ENCODE measurements around the gene DNAJC27.

The DNAJC27 gene

DNA sequence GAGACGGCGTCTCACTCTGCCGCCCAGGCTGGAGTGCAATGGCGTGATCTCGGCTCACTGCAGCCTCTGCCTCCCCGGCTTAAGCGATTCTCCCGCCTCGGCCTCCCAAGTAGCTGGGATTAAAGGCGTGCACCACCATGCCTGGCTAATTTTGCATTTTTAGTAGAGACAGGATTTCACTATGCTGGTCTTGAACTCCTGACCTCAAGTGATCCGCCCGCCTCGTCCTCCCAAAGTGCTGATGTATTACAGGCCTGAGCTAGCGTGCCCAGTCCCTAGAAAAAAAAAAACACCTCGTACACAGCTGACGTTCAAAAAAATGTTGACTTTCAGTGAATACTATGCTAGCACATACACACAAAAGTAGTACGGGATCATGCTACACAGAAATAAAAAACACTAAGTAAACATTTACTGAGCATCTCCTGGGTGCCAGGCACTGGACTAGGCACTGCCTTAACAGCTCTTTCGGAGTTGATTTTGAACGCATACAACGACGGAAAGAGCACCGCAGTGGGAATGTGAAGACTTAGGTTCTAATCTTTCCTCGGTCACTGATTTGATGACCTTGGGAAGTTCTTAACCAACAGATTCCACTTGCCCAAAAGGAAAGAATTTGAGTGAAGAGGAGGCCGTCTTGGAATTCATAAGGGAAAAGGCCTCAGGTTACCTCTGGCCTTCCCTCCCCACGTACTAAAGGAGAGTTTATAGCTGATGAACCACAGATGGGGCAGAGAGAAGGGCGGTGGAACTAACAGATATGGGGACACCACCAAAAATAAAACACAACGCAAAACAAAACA is 1.1 kb downstream of the DNAJC27 start:
- DNase-seq: no peak

DNA sequence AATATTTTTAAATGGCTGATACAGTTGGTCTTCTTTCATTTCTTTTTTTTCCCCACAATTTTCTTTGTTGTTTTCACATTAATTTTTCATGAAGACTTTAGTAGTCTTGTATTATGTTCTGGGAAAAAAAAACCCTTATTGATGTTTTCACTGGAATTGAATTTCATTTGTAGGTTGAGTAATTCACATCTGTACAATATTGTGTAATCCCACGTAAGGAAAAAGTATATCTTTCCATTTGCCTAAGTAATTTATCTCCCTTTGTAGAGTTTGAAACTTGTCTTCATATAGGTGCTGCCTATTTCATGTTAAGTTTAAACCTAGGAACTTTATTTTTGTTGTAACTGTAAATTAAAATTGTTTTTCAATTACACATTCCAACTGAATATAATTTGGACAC is 2.0 kb downstream of the DNAJC27 start:
- no peak for DNase-seq

DNA sequence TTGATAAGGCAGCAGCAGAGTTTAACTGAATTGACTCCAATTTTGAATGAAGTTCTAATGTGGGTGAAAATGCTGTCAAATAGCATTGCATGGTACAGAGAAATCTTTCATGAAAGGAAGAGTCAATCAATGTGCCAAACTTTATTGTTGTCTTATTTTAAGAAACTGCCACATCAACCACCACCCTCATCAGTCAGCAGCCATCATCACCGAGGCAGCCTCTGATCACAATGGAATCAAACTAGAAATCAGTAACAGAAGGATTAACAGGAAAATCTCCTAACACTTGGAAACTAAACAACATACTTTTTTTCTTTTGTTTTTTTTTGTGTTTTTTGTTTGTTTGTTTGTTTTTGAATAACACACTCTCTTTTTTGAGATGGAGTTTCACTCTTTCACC is 9.9 kb downstream of the DNAJC27 start:
- no peak for DNase-seq

DNA sequence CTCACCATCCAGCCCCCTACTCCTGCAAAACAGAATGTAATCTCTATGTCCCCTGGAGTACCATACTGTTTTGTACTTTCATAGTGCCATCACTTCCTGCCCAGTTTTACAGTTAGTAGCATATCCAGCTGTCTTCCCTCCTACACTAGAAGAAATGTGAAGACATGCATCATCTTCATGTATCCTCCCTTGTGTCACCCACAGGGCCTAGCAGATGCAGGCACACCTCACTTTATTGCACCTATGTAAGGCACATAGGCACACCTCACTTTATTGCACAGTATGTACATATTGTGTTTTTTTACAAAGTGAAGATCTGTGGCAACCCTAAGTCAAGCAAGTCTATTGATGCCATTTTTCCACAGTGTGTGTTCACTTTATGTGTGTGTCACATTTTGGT is 12.0 kb downstream of the DNAJC27 start:
- no peak for DNase-seq

DNA sequence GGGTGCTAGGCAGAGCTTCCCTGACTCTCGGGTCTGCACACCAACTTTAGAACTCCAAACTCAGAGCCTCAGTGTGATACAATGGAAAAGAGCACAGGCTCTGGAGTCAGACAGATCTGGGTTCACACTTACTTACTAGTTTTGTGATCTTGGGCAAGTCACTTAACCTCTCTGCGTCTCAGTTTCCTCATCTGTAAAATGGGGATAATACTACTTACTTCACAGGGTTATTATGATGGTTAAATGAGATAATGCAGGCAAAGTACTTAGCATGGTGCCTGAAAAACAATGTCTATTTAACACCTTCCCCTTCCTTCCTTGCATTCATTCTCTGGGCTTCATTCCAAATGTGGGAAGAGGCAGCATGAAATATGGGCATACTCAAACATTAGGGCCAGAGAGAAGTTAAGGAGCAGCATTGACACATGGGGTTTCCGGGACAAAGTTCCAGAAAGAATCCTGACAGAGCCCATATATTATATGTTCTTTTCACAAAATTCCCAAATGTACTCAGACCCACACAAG is 13.3 kb downstream of the DNAJC27 start:
- DNase-seq: no peak

DNA sequence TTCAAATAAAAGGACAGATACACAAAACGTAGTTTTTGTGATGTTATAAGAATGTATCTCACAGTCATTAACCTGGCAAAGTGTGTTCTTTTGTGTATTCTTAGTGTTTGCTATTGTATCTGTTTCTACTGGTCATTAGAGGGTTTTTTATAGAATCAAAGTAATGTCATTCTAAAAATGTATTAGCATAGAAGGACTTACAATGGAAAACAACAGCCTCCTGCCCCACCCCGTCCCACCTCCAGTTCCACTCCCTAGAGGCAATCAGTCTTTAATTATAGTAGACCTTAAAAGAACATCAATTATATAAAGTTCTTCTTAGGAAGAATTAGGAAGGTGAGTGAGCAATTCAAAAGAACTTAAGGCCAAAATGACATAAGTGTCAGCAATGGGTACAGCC is 13.8 kb downstream of the DNAJC27 start:
- DNase-seq: no peak

DNA sequence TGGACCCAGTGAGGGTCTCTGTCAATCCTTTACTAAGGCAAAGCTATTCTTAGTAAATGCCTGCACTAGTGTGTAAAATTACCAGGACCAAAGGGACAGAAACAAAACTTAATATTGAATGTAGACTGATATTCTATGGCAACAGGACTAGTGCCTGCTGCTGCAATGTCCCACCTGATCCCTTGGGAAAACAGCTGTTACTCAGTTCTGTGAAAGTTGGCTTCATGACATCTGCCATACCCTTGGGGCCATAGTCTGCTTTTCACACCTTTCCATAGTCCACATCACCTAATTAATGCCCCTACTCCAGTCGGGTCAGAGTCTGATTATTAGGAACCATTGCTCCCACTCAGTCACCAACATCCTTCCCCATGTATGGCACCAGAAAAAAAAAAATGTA is 14.5 kb downstream of the DNAJC27 start:
- no peak for DNase-seq

DNA sequence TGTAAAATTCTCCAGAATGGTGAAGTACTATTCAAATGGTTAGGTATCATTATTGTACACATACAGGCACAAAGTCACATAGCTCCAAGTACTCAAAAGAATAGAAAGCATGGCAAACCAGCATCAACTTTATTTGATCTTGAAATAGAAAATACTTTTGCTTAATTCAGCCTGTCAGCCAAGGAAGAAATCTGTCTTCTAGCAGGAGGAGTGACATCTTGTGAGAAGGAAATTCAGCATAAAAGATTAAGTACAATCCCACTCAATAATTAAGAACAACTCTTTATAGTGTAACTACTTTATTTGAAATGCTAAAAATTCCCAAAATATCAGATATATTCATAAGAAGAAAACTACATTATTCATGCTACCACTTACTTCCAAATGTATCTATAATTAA is 15.8 kb downstream of the DNAJC27 start:
- DNase-seq: no peak

DNA sequence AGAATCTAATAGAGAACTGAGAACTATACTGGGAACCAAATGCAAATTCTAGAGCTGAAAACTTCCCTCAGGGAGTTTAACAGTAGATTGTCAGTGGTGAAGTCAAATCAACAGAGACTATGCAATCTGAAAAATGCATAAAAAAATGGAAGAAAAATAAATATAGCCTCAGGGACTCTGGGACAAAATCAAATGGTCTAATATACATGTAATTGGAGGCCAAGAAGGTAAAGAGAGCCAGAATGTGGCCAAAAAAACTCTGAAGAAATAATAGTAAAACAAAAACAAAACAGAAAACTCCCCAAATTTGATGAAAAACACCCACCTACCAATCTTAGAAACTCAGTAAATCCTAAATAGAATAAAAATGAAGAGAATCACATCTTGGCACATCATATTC is 16.5 kb downstream of the DNAJC27 start:
- no peak for DNase-seq

DNA sequence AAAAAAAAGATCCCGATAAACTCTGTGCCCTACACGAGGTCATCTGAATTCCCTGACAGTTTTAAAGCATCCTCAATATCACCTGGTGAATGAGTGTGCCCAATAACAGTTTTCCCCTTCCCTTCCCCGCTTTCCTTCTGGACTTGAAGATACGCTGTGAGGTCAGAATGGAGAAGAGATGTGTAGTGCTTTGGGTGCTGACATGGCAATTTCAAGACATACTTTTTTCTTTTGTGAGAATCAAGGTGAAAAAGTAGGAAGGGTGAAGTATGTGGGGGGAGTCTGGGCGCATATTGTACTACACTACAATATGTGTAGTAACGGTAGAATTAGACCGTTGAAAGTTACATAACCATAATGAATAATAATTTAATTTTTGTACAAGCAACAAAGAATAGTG is 21.7 kb downstream of the DNAJC27 start:
- DNase-seq: no peak

DNA sequence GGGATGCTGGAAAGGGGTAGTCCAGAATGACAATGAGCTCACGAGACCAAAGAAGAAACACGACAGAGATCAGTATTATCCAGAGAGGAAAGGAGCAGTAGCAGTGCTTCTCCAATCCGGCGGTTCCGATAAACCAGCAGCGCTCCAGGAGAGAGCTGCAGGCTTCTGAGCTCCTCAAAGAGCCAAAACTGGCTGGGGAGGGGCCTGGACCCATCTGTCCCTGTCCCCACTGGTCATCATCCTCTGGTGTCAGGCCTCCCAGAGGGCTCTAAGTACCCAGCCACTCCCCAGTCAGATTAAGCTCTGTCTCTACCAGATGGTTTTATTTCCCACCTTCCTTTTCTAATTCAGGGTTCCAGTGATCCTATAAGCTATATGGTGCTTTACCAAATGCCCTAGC is 23.2 kb downstream of the DNAJC27 start:
- DNase-seq: no peak

DNA sequence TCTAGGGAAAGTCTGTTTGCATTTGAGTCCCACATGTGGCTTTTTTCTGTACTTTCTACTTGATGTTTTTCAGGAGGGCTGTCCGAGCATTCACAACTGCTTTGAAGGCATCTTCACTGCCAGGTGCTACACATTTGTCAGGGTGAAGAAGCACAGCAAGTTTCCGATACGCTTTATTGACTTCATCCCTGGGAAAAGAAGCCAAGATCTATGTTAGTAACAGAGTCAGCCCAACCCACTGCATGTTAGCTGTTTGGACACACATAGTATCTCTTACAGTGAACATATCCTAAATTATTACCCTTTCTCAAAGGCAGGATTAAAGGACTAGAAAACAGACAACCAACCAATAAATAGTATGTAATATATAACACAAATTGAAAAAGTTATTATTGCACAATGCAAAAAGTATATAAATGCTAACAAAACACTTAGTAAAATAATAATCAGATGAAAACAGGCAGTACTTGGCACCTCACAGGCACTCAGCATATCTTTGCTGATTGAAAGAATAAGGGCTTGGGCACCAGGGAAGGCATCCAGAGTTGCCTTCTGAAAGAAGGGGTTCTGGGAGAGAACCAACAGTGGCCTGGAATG is 24.1 kb downstream of the DNAJC27 start:
- DNase-seq: no peak

DNA sequence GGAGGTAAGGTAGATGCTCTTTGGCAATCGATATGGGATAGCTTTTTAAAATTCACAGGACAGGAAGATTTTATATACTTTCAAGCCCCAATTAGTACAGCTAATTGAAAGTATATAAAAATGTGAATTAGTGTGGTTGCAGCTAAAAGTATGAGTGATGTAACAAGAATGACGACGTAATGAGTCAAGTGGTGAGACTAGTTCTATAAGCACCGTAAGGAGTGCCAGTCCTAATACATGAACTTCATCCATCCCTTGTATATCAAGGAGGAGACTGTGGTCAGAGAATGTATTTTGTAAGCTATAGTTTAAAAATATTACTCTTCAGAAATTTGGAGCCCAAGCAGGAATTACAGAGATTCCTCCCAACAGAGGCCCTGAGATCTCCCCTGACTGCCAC is 25.8 kb downstream of the DNAJC27 start:
- no peak for DNase-seq

DNA sequence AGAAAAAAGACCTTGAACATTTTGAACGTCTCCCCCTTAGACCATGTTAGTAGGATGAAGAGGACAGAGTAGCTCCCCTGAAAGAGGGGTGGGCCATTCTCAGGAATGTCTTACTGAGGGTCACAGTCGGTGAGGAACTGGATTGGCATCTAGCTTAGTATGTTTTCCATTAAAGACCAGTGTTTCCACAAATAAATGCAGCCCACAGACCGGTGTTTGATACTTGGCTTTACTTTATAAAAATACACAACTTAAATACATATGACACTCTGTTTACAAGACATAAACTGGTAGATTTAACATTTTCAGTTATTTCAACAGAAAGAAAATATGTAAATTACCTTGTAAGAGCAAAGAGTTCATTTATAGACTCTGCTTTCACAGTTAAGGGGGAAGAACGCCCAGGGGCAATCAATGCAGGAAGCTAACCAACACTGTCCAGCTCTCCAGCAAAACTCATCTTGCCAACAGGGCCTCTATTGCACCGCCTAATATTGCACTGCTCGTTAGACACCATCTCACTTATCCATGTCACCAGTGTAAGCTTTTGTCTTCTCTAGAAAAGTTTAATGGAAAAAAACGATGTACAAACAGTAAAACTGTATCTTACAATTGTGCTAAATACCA is 28.2 kb downstream of the DNAJC27 start:
- DNase-seq: no peak

DNA sequence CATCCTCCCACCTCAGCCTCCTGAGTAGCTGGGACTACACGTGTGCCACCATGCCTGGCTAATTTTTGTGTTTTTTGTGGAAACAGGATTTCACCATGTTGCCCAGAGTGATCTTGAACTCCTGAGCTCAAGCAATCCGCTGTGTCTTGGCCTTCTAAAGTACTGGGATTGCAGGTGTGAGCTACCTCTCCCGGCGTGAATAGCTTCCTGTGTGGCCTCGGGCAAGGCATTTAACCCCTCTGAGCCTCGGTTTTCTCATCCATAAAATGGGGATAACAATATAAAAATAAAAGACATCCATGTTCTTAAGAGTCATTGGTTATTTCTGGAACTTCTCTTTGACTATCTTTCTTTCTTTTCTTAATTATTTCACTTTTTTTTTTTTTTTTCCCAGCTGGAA is 32.4 kb downstream of the DNAJC27 start:
- DNase-seq: no peak

DNA sequence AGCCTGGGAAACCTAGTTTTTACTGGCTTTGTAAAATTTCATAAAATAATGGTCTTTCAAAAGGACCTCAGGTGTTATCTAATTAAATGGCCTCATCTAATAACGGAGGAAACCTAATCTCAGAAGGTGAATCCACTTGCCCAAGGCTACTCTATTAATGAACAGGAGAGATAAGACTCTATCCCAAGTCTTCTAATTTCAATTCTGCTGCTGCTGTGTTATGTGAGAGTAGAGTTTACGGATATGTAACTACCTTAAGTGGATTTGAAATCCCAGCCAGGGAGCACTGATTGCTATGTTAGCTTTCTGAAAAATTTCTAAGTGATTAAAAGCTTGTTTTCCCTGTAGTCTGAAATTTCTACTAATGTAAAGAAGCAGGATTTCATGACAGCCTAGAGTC is 34.5 kb downstream of the DNAJC27 start:
- no peak for DNase-seq

DNA sequence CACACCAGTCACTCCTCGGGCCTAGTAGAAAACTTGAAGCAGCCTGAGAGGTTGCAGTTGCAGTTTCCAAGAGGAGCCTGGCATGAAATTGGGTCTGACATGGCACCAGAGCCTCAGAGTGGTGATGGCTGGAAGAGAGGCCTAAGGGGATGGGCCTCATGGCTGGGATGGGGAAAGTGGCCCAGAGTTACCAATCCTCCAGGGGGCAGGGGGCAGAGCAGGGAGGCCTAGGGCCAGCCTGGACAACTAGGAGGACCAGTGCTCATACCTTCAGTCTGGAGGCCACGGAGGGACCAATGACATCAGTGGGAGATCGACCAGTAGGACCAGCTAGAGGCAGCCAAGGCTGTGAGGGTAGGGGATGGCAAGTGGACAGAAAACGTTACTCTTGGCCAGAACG is 36.6 kb downstream of the DNAJC27 start:
- DNase-seq: no peak

DNA sequence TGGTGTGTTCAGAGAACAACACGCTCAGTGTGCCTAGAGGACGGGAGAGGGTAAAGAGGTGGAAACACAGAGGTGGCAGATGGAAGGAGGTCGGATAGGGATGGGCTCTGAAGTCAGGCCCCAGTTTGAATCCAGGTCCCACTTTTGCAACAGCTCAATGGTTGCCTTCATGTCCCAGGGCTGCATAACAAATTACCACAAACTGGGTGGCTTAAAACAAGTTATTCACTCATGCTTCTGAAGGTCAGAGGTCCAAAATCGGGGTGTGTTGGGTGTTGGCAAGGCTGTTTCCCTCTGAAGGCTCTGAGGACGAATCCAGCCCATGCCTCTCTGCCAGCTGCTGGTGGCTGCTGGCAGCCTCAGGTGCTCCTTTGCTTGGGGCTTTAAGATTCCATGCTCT is 39.0 kb downstream of the DNAJC27 start:
- DNase-seq: no peak

DNA sequence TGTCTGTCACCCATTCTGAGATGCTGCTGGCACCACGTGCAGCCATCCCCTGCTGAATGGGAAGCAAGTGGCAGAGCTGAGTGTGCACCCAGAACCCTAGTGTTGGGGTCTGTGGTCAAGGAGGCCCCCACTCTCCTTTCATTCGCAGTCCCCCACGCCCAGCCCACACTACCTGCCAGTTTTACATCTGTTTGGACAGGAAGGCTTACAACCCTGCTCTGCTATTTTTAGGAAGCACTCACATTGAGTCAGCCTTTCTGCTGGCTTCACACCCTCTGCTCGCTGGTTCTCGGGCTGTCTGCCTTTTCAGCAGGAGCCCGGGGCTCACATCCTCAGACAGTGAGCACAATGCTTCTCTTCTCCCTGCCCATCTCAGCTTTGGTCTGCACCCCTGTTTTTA is 41.0 kb downstream of the DNAJC27 start:
- DNase-seq: no peak

DNA sequence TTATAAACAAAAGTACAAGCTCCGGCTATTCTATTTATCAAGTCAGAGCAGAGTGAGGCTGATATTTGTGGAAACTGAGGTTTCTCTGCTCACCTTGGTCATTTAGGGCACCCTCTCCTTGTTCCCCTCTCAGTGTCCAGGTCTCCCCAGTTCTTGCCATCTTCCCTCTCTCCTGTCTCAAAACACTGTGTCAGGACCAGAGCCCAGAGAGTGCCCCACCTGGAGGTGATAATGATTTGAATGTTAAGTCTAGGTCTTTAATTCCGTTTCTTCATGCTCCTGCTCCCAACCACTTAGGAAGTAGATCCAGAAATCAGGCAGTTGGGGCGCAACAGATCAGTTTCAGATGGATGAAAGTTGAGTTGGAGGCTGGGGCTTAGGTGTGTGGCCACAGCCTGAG is 42.5 kb downstream of the DNAJC27 start:
- no peak for DNase-seq

DNA sequence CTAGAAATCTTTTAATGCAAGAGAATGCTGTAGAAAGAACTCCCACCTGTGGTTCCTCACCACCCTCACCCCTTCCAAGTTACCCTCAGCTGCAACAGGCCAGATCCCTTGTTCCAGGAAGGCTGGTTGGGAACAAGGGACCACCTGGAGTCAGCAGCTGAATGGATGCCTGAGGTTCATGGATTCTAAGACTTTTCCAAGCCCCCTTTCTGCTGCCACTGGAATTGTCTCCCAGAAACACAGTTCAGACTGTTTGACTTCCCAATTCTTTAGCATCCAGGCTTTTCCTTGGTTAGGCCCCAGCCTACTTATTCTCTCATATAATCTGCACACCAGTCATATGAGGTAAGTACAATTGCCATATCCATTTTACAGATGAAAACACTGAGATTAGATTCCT is 43.7 kb downstream of the DNAJC27 start:
- no peak for DNase-seq

DNA sequence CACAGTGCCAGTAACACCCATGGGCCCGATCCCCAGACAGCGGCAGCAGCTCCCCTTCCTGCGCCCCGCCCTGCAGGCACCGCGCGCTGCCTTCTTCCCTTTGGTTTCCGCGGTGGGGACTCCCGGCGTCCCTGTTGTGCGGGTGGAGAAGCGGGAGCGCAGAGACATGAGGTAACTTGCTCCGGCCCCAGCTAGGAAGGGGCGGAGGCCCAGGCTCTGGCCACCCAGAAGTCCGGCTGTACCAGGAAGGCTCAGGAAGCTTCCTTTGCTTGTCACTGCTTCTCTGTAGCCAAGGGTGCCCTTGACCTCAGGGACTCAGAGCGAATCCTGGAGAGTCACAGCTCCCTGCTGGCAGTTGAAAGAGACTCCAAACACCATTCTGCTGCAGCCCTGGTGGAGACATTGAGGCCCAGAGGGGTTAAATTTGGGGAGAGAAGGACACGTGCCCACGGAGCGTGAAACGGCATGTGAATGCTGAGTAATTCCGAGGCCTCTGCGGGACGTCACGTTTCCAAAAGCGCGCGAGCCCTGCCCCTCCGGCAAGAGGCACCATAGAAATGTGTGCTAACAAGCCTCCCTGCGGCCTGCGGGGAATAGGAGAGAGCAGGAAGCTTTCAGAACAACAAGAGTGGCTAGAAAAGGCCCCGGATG is 45.0 kb downstream of the DNAJC27 start:
- DNase-seq: no peak

DNA sequence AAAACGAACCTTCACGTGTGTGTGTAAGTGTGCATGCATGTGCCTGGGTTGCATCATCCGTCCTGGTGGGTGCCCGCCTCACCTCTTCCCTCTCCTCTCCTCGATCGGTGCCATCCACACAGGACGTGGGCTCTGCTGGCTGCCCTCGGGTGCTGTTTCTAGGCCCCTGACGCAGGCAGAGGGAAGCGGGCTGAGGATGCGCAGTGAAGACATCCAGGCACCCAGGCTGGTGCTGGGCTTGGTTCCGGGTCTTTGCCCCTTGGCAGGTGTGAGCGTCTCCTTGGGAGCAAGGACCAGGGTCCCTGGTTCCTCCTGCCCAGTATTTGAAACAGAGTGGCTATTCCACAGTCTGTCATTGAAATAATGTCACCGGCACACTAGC is 45.5 kb downstream of the DNAJC27 start:
- no peak for DNase-seq

DNA sequence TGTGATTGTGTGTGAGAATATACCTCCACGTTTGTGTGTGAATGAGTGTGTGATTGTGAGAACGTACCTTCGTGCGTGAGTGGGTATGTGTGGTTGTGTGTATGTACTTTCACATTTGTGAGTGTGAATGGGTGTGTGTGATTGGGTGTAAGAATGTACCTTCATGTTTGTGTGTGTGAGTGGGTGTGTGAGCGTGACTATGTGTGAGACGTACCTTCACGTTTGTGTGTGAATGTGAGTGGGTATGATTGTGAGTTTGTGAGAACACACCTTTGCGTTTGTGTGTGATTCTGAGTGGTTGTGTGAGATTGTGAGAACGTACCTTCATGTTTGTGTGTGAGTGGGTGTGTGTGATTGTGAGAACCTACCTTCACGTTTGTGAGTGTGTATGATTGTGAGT is 45.9 kb downstream of the DNAJC27 start:
- no peak for DNase-seq
